ENCODE results near the gene RALGAPA1. TPM values are rescaled to one million over a fixed set of nuclear protein-coding genes. Genes with fewer than 3 reads are reported as not detected.

Gene RALGAPA1
- total RNA-seq, 3 donors from 2014 or later (not counting 1 experiment from before 2014, with no cell fraction given), result 66.5 to 101 (median 90.7) TPM

DNA sequence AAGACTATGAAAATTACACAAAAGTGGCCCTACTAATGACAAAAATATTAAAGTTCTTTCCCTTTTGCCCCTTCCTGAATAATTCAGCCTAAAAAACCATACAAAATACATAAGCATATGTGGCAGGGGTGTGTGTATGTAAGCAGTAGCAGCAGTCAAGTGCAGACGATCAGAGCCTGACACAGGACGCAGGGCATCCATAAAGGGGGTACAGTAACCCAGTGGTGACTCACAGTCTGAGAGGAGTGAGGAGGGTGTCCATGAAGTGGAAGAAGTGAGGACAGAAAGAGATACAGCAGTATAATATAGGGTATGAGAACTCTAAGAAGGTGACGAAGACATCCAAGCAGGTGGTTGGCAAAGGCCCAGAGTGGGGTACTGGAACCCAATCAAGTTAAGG is 56.7 kb downstream of the RALGAPA1 start:
- Histone ChIP-seq H3K27ac (ENCODE audit: low read length) (no peak overlapping the region), H3K27me3 (ENCODE audit: control insufficient read depth, insufficient read depth, low read length) (no peaks in the 10 kb centered on the region), H3K4me1 (ENCODE audit: control insufficient read depth, insufficient read depth, low read length) (no peaks in the 10 kb centered on the region), H3K36me3 (ENCODE audit: control insufficient read depth, insufficient read depth, low read length) (peaks cover 46% of the 10 kb centered on the region), H3K4me3 (ENCODE audit: low read length) (no peak overlapping the region), H3K9me3 (ENCODE audit: control insufficient read depth, insufficient read depth, low read length) (no peaks in the 10 kb centered on the region)
- Mint-ChIP-seq H3K9me3 (no peaks in the 10 kb centered on the region), H3K36me3 (peaks cover 12% of the 10 kb centered on the region), H3K4me1 (no peaks in the 10 kb centered on the region), H3K27ac (no peak overlapping the region), H3K4me3 (no peak overlapping the region), H3K27me3 (ENCODE audit: low read depth in 2 of 2) (no peaks in the 10 kb centered on the region)
- ATAC-seq (no peak), DNase-seq (no peak)
- TF ChIP-seq, protein P1, sequence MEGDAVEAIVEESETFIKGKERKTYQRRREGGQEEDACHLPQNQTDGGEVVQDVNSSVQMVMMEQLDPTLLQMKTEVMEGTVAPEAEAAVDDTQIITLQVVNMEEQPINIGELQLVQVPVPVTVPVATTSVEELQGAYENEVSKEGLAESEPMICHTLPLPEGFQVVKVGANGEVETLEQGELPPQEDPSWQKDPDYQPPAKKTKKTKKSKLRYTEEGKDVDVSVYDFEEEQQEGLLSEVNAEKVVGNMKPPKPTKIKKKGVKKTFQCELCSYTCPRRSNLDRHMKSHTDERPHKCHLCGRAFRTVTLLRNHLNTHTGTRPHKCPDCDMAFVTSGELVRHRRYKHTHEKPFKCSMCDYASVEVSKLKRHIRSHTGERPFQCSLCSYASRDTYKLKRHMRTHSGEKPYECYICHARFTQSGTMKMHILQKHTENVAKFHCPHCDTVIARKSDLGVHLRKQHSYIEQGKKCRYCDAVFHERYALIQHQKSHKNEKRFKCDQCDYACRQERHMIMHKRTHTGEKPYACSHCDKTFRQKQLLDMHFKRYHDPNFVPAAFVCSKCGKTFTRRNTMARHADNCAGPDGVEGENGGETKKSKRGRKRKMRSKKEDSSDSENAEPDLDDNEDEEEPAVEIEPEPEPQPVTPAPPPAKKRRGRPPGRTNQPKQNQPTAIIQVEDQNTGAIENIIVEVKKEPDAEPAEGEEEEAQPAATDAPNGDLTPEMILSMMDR (IDR thresholded peaks at IDR 0.05), result no peak
- intact Hi-C loops (cut with micrococcal nuclease), result no loop called here
- 99% methylated on average over 3 of the region's 3 CpGs for WGBS (ENCODE audit: insufficient coverage)

DNA sequence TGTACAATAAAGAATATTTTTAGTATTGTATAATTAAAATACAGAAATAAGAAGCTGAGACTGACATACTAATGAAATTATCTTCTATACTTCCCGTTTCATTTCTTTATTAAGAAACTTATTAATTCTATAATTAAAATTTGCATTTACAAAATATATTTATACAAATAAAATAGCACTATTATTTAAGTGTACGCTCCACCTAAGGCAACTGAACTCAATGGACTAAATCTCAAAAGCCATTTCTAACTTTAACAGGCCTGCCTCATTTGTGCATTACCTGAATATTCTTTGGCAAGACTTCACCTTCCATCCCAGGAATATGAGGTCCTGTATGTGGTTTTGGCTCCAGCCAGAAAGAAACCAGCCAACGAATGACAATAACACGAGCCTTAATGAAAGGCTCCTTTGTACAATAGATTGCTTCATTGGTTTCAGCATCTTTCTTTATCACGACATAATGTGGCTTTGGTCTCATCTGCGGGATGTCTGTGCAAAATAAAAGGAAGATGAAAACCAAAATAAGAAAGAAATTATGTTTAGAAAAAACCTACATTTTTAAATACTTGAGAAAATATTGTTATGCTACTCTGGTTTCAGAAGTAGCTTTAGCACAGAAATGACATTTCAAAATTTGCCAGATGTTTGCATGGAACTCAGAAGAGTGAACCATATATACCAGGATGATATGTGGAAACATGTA is 58.7 kb downstream of the RALGAPA1 start:
- Mint-ChIP-seq H3K4me3 (no peak overlapping the region), H3K4me1 (no peaks in the 10 kb centered on the region), H3K36me3 (peaks cover 12% of the 10 kb centered on the region), H3K27ac (no peak overlapping the region), H3K27me3 (ENCODE audit: low read depth in 2 of 2) (no peaks in the 10 kb centered on the region), H3K9me3 (no peaks in the 10 kb centered on the region)
- intact Hi-C loops (cut with micrococcal nuclease), result no loop called here
- no peak for ATAC-seq
- DNase-seq, result no peak
- peaks cover 43% of the 10 kb centered on the region for H3K36me3 ChIP-seq (ENCODE audit: control insufficient read depth, insufficient read depth, low read length)
- H3K9me3 ChIP-seq (ENCODE audit: control insufficient read depth, insufficient read depth, low read length), result no peaks in the 10 kb centered on the region
- 100% methylated on average over 3 of the region's 6 CpGs for WGBS (ENCODE audit: insufficient coverage)
- H3K27me3 ChIP-seq (ENCODE audit: control insufficient read depth, insufficient read depth, low read length), result no peaks in the 10 kb centered on the region
- no peak overlapping the region for H3K4me3 ChIP-seq (ENCODE audit: low read length)
- no peaks in the 10 kb centered on the region for H3K4me1 ChIP-seq (ENCODE audit: control insufficient read depth, insufficient read depth, low read length)
- TF ChIP-seq, protein P1 (IDR thresholded peaks at IDR 0.05), result no peak
- H3K27ac ChIP-seq (ENCODE audit: low read length), result no peak overlapping the region

DNA sequence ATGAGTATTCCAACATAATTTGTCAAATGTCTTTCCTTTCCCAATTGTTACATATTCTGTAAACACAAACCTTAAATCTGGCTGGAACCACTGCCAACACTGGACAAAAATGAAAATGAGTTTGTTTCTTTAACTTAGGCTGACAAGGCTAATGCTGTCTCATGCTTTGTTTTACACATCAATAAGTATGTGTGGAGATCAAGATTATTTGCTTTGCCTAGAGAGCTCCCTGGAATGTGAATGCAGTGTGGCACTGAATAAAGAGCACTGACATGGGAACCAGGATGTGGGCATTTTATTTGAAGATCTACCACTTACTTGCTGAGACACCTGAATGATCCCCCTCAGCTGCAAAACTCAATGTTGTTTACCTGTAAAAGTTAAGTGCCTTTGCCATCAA is 61.7 kb downstream of the RALGAPA1 start:
- Mint-ChIP-seq H3K36me3 (peaks cover 3% of the 10 kb centered on the region), H3K4me1 (no peaks in the 10 kb centered on the region), H3K27ac (no peak overlapping the region), H3K9me3 (no peaks in the 10 kb centered on the region), H3K27me3 (ENCODE audit: low read depth in 2 of 2) (no peaks in the 10 kb centered on the region), H3K4me3 (no peak overlapping the region)
- ATAC-seq (no peak), DNase-seq (no peak)
- H3K27me3 ChIP-seq (ENCODE audit: control insufficient read depth, insufficient read depth, low read length), result no peaks in the 10 kb centered on the region
- no peak overlapping the region for H3K27ac ChIP-seq (ENCODE audit: low read length)
- no peaks in the 10 kb centered on the region for H3K9me3 ChIP-seq (ENCODE audit: control insufficient read depth, insufficient read depth, low read length)
- intact Hi-C loops (cut with micrococcal nuclease), result no loop called here
- H3K36me3 ChIP-seq (ENCODE audit: control insufficient read depth, insufficient read depth, low read length), result peaks cover 28% of the 10 kb centered on the region
- no peaks in the 10 kb centered on the region for H3K4me1 ChIP-seq (ENCODE audit: control insufficient read depth, insufficient read depth, low read length)
- TF ChIP-seq, protein P1 (IDR thresholded peaks at IDR 0.05), result no peak
- no peak overlapping the region for H3K4me3 ChIP-seq (ENCODE audit: low read length)

DNA sequence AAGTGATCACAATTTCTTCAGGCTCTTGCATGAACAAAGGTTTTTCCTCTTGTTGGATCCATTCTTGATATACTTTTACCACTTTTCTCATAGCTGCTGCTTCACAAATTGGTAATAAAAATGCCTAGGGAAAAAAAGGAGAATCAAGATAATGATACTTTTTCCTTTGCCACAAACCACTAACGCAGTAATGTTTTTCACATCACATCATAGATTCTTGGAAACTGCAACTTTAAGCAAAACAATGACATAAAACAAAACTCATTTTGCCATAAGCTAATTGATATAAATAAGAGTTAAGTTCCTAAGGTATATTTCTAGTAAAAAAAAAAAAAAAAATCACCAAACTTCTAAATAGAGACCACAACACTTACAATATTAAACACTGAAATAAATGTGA is 66.7 kb downstream of the RALGAPA1 start:
- Histone ChIP-seq H3K9me3 (ENCODE audit: control insufficient read depth, insufficient read depth, low read length) (no peaks in the 10 kb centered on the region), H3K27me3 (ENCODE audit: control insufficient read depth, insufficient read depth, low read length) (no peaks in the 10 kb centered on the region), H3K27ac (ENCODE audit: low read length) (no peak overlapping the region), H3K4me1 (ENCODE audit: control insufficient read depth, insufficient read depth, low read length) (no peaks in the 10 kb centered on the region), H3K36me3 (ENCODE audit: control insufficient read depth, insufficient read depth, low read length) (peaks cover 22% of the 10 kb centered on the region), H3K4me3 (ENCODE audit: low read length) (no peak overlapping the region)
- Mint-ChIP-seq H3K27ac (no peak overlapping the region), H3K9me3 (no peaks in the 10 kb centered on the region), H3K27me3 (ENCODE audit: low read depth in 2 of 2) (no peaks in the 10 kb centered on the region), H3K36me3 (no peaks in the 10 kb centered on the region), H3K4me1 (no peaks in the 10 kb centered on the region), H3K4me3 (no peak overlapping the region)
- no CpG with 5 or more reads among the region's 1 CpG for WGBS (ENCODE audit: insufficient coverage)
- ATAC-seq, result no peak
- TF ChIP-seq, protein P1 (IDR thresholded peaks at IDR 0.05), result no peak
- no peak for DNase-seq
- intact Hi-C loops (cut with micrococcal nuclease), result no loop called here

Measured in natural killer cell (primary cell).